Measurements from ENCODE around the gene SERPINE2. TPM values are rescaled to one million over a fixed set of nuclear protein-coding genes. Genes with fewer than 3 reads are reported as not detected.
A peak's percentile ranks its signal among the peaks of the same experiment; 100 is the strongest.
"Not testable (repeated sequence)": the region's sequence is repeated elsewhere in the genome, so short reads cannot be mapped to it uniquely, and the experiment has no call there.

Gene SERPINE2
- polyA plus RNA-seq, 3 donors = 111 to 118 (median 117) TPM

- DNase-seq (ENCODE audit: extremely low read depth in 1 of 11, low read depth in 9 of 11, low spot score in 4 of 11) = peak; percentile 87 to 96 (median 94)
Observed at GRCh38 chr2:223957092-223957851, 81.8 kb downstream of the SERPINE2 start, which contains the start of gene MRPL44. MRPL44 (plus strand) TSS chr2:223957463; CDS start chr2:223957473, 10 bp downstream.

GRCh38 chr2:223956300-223956699, 82.8 kb downstream of the SERPINE2 start:
- no peak for DNase-seq (ENCODE audit: extremely low read depth in 1 of 11, low read depth in 9 of 11, low spot score in 4 of 11)

DNA sequence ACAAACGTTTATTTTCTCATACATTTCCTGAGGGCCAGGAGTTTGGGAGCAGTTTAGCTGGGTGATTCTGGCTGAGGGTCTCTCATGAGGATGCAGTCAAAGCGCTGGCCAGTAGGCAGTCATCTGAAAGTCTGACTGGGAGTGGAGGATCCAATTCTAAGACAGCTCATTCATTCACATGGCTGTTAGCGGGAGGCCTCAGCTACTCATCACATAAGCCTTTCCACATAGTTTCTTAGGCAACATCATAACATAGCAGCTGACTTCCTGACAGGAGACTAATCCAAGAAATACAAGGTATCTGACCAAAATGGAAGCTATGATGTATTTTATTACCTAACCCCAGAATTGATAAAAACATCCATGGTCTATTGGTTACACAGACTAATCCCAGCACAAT, 84.7 kb downstream of the SERPINE2 start:
- DNase-seq (ENCODE audit: extremely low read depth in 1 of 11, low read depth in 9 of 11, low spot score in 4 of 11) = no peak

DNA sequence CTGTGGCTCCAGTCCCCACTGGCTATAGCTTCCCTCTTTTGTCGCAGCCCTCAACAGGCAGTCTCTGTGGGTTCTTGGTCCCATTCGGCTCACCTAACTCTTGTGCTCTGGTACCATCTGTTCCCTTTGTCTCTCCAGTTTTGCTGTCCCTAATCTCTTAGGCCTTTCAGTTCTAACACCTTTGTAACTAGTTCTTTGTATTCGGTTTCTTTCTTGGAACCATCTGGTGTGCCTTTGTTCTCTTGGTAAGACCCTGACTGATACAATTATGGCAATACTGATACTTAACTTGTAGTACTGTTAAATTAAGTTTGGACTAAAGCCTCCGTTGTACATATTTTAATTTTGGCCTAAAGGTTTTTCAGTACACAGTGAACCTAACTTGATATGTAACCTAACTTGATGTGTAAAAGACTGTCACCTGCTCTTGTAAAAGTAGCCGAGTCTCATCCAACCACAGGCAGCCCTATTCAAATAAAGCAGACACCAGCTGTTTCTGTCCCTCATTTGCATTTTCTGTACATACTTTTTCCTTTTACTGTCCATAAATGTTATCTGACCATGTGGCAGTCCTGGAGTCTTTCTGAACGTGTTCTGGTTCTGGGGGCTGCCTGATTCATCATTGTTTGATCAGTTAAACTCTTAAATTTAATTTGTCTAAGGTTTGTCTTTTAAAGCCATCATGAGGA, 86.7 kb downstream of the SERPINE2 start:
- no peak for DNase-seq (ENCODE audit: extremely low read depth in 1 of 11, low read depth in 9 of 11, low spot score in 4 of 11)

GRCh38 chr2:223950448-223951347, 88.4 kb downstream of the SERPINE2 start:
- DNase-seq (ENCODE audit: extremely low read depth in 1 of 11, low read depth in 9 of 11, low spot score in 4 of 11) = no peak

DNA sequence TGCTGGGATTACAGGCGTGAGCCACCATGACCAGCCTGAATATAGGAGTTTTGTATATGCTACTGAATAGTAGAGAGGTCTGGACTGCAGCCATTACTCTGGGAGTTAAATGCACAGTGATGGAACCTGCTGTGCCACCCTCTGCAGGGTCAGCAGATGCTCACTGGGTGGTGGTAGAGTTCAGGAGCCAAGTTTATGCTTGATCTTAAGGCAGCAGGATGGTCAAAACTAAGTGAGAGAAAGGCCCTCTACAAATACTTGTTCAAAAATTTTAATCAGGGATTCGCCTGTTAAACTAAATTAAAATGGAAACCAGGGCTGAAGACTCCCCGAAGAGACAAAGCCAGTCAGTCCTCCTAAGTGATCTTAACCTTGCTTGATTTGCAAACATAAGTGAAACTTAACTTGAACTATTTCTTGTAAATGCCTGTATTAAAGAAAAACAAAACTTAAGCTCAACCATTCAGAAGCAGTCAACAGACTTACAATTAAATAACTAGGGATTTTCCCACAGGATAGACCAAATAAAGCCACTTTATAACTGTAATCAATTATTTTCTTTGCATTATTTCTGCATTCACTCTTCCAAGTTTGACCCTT, 89.7 kb downstream of the SERPINE2 start:
- DNase-seq (ENCODE audit: extremely low read depth in 1 of 11, low read depth in 9 of 11, low spot score in 4 of 11) = no peak

GRCh38 chr2:223947711-223948205, 91.3 kb downstream of the SERPINE2 start:
- no peak for DNase-seq (ENCODE audit: extremely low read depth in 1 of 11, low read depth in 9 of 11, low spot score in 4 of 11)

GRCh38 chr2:223945755-223946154, 93.3 kb downstream of the SERPINE2 start:
- DNase-seq (ENCODE audit: extremely low read depth in 1 of 11, low read depth in 9 of 11, low spot score in 4 of 11) = no peak

DNA sequence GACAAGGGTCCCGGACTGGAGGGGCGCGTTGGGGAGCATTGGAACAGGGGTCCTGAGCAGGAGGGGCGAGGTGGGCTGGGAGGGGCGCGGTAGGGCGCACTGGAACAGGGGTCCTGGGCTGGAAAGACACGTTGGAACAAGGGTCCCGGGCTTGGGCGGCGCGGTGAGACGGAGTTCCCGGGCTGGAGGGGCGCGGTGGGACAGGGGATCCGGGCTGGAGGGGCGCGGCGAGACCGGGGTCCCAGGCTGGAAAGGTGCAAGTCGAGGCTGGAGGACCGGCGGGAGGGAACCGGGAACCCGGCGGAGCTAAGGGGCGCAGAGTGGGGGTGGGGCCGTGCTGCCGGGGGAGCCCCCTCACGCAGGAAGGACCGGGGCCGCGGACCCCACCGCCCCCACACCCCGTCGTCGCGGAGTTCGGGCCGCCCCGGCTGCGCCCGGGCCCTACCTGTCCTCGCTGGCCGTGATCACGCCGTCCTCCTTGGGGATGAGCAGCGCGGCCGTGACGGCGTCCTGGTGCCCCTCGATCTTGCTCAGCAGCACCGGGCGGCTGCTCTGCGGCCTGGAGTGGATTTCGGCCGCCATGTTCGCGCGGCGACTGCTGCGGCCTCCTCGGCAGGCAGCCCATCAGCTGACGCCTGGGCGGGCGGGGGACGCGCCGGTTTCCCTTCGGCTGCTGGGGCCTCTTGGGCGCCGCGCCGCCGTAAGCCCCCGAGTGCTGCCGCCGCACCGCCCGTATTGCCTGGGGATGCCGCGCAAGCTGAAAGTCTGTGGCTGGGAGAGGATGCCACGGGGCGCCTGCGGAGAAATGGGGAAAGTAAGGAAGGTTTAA, 94.2 kb downstream of the SERPINE2 start, which contains the start of gene WDFY1:
WDFY1 (minus strand) TSS at position 633 of the 829 bp plus-strand sequence; CDS start at position 582, 51 bp downstream.
- DNase-seq (ENCODE audit: extremely low read depth in 1 of 11, low read depth in 9 of 11, low spot score in 4 of 11) = peak; percentile 49 to 89 (median 84)

GRCh38 chr2:223944166-223944702, 94.9 kb downstream of the SERPINE2 start:
- DNase-seq (ENCODE audit: extremely low read depth in 1 of 11, low read depth in 9 of 11, low spot score in 4 of 11) = peak in 2 of 11 donors; percentile 28 to 41

- peak in 3 of 11 donors; percentile 17 to 32 (median 26) for DNase-seq (ENCODE audit: extremely low read depth in 1 of 11, low read depth in 9 of 11, low spot score in 4 of 11)
Observed at GRCh38 chr2:223943561-223944008, 95.5 kb downstream of the SERPINE2 start.

DNA sequence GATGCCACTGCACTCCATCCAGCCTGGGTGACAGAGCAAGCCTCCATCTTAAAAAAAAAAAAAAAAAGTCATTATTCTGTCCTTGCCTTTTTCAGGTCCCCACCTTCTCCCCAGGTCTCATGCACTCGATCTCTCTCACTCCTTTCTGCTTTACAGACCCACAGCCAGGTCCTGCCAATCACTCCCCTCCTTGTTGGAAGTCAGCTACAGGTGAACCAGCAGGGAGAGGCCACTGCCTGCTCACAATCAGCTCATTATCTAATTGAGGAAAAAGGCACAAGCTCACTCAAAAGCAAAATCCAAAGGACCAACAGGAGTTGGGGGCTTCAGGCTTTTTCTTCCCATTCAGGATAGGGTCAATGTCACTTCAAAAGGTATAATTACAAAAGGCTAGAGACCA, 96.0 kb downstream of the SERPINE2 start:
- no peak for DNase-seq (ENCODE audit: extremely low read depth in 1 of 11, low read depth in 9 of 11, low spot score in 4 of 11)

DNA sequence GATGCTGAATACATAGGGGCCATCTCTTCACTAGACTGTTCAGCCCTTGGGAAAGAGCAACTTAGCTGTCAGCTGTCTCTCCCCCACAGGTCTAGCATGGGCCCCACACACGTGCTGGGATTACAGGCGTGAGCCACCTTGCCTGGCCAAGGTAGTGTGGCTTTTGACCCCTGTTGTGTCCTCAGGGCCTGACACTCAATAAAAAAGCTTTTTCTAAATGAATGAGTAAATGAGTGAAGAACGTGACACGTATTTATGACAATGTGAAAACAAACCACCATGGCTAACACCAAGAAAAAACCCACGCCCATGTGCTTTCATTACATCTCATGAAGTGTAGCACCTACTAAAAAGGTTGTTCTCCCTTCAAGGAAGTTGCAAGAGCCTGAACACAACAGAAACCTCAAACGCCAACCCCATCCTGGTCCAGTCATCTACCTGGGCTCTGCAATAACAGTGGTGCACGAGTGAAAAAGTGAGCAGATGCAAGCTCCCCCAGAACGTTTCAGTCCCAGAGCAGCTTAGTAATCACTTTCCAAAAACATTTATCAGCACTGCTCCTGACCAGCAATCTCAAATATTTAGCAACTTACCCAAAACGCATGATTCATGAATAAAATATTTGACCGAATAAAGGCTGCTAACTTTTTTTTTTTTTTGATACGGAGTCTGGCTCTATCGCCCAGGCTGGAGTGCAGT, 97.4 kb downstream of the SERPINE2 start:
- no peak for DNase-seq (ENCODE audit: extremely low read depth in 1 of 11, low read depth in 9 of 11, low spot score in 4 of 11)

- DNase-seq (ENCODE audit: extremely low read depth in 1 of 11, low read depth in 9 of 11, low spot score in 4 of 11) = not testable (repeated sequence)
Observed at GRCh38 chr2:223939438-223939837, 99.6 kb downstream of the SERPINE2 start.

DNA sequence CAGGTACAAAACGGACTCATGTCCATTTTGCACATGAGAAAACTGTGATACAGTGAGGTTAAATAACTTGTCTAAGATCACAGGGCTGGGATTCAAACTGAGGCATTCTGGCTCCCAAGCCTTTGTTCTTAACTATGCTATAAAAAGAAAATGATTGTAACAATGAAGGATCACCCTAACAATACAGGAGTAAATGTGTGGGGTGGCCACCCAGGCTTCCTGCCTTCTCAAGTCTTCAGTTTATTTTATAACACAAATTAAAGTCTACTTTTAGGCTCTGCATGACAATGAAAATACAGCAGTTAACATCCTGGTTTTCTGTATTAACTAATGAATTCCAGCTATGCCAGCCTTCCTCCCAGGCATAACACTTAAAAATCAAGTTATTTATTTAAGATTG, 101.6 kb downstream of the SERPINE2 start:
- no peak for DNase-seq (ENCODE audit: extremely low read depth in 1 of 11, low read depth in 9 of 11, low spot score in 4 of 11)

DNA sequence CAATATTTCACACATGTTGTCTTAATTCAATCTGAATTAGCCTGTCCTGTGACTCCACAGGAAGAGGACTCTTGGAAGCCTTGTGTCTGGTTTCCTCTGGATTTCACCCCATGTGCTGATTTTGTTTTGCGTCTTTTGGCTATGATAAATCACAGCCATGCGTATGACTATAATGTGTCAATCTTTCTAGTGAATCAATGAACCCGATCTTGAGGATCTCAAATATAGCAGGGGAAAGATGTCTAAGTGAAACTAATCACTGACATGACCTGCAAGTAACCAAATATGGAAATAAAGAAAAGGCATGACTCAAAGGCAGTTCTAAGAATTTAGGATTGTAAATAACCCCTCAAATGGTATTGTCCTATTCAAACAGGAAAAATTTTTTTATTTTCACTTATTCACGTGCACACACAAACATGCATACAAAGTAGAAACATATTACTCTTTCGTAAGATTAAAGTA, 102.2 kb downstream of the SERPINE2 start:
- no peak for DNase-seq (ENCODE audit: extremely low read depth in 1 of 11, low read depth in 9 of 11, low spot score in 4 of 11)

Measured in renal cortex interstitium (tissue), 11 donors.